Type B pancreatic cell (in vitro differentiated cells): Measurements from ENCODE around the gene AIF1L. TPM values are rescaled to one million over a fixed set of nuclear protein-coding genes. Genes with fewer than 3 reads are reported as not detected.
"Not testable (repeated sequence)": the region's sequence is repeated elsewhere in the genome, so short reads cannot be mapped to it uniquely, and the experiment has no call there.

Source experiments
- DNase-seq: peaks from one replicate; pipeline ENCODE4 v3.0.0; 2021; ENCODE audit warnings: mixed read lengths; ENCODE audit not compliant: unreplicated experiment; ENCODE audit errors: extremely low spot score
- H3K27ac Mint-ChIP-seq: 2 replicates; pipeline ENCODE4 v1.8.0; 2021; ENCODE audit warnings: mild to moderate bottlenecking, mixed read lengths
- H3K27me3 Mint-ChIP-seq: 2 replicates; pipeline ENCODE4 v1.8.0; 2021; ENCODE audit warnings: mixed read lengths
- H3K36me3 Mint-ChIP-seq: 2 replicates; pipeline ENCODE4 v1.8.0; 2021; ENCODE audit warnings: mixed read lengths
- H3K4me1 Mint-ChIP-seq: one replicate; pipeline ENCODE4 v1.8.0; 2021; ENCODE audit warnings: mixed read lengths; ENCODE audit not compliant: unreplicated experiment
- H3K4me3 Mint-ChIP-seq: 2 replicates; pipeline ENCODE4 v1.8.0; 2021; ENCODE audit warnings: mild to moderate bottlenecking, mixed read lengths
- H3K9me3 Mint-ChIP-seq: 2 replicates; pipeline ENCODE4 v1.8.0; 2021; ENCODE audit warnings: mixed read lengths
- CTCF ChIP-seq: fragments of 200-600 bp; sonication (generic); conservative IDR thresholded peaks from 2 replicates; pipeline ENCODE4 v1.5.0; 2021; ENCODE audit warnings: antibody characterized with exemption, mild to moderate bottlenecking
- total RNA-seq: library from RNA; stranded (reverse); gene quantifications from 2 replicates; pipeline ENCODE4 v1.2.1, GENCODE V29; 2021; ENCODE audit warnings: low replicate concordance

AIF1L gene
- total RNA-seq, 1 donor from 2014 or later = 50.3 TPM

GRCh38 chr9:131099102-131099606, 2.8 kb downstream of the AIF1L start:
- no peaks in the 10 kb centered on the region for H3K9me3 Mint-ChIP-seq
- no peak for TF ChIP-seq CTCF
- H3K36me3 Mint-ChIP-seq = no peaks in the 10 kb centered on the region
- no peak for DNase-seq
- peaks cover 6% of the 10 kb centered on the region for H3K27me3 Mint-ChIP-seq
- no peak overlapping the region for H3K27ac Mint-ChIP-seq
- peaks cover 26% of the 10 kb centered on the region for H3K4me1 Mint-ChIP-seq
- H3K4me3 Mint-ChIP-seq = no peak overlapping the region

- DNase-seq, H3K27me3 Mint-ChIP-seq, H3K36me3 Mint-ChIP-seq, H3K9me3 Mint-ChIP-seq, H3K27ac Mint-ChIP-seq, H3K4me3 Mint-ChIP-seq: not testable (repeated sequence)
- H3K4me1 Mint-ChIP-seq = peaks cover 19% of the 10 kb centered on the region
Measured at GRCh38 chr9:131099845-131100244, 3.5 kb downstream of the AIF1L start.

GRCh38 chr9:131100445-131100844, 4.1 kb downstream of the AIF1L start:
- TF ChIP-seq CTCF = no peak
- DNase-seq = no peak
- peaks cover 17% of the 10 kb centered on the region for H3K4me1 Mint-ChIP-seq
- H3K9me3 Mint-ChIP-seq = no peaks in the 10 kb centered on the region
- H3K4me3 Mint-ChIP-seq = no peak overlapping the region
- peak overlapping the region; percentile 29 for H3K27ac Mint-ChIP-seq
- no peaks in the 10 kb centered on the region for H3K36me3 Mint-ChIP-seq
- H3K27me3 Mint-ChIP-seq = peaks cover 3% of the 10 kb centered on the region

GRCh38 chr9:131101207-131101964, 5.1 kb downstream of the AIF1L start:
- TF ChIP-seq CTCF = no peak
- no peaks in the 10 kb centered on the region for H3K36me3 Mint-ChIP-seq
- no peaks in the 10 kb centered on the region for H3K9me3 Mint-ChIP-seq
- no peaks in the 10 kb centered on the region for H3K27me3 Mint-ChIP-seq
- no peak for DNase-seq
- no peak overlapping the region for H3K4me3 Mint-ChIP-seq
- no peak overlapping the region for H3K27ac Mint-ChIP-seq
- peaks cover 12% of the 10 kb centered on the region for H3K4me1 Mint-ChIP-seq

GRCh38 chr9:131103024-131103423, 6.7 kb downstream of the AIF1L start:
- Mint-ChIP-seq H3K27ac (no peak overlapping the region), H3K4me3 (no peak overlapping the region), H3K36me3 (no peaks in the 10 kb centered on the region), H3K27me3 (no peaks in the 10 kb centered on the region), H3K9me3 (no peaks in the 10 kb centered on the region), H3K4me1 (peaks cover 7% of the 10 kb centered on the region)
- DNase-seq = no peak
- no peak for TF ChIP-seq CTCF

- Mint-ChIP-seq H3K4me3 (no peak overlapping the region), H3K27ac (no peak overlapping the region), H3K36me3 (no peaks in the 10 kb centered on the region), H3K9me3 (no peaks in the 10 kb centered on the region), H3K4me1 (peaks cover 7% of the 10 kb centered on the region), H3K27me3 (no peaks in the 10 kb centered on the region)
- TF ChIP-seq CTCF = no peak
- no peak for DNase-seq
Measured at GRCh38 chr9:131103535-131103934, 7.2 kb downstream of the AIF1L start.
